SK-N-SH treated with all-trans-retinoic acid at 6 μM for 48 hours (cell line): Measurements from ENCODE around the gene RBFOX1.

Experiments
- ATAC-seq: fragments of 200-7000 bp; cut with Tn5 transposase; 3 replicates; pipeline ENCODE4 v1.9.1; 2020; ENCODE audit warnings: mild to moderate bottlenecking, moderate library complexity
- ARNTL ChIP-seq: fragments of 450-650 bp; formaldehyde crosslinking; IDR thresholded peaks from 2 replicates; pipeline ENCODE4 v1.5.0; 2020; ENCODE audit warnings: low read depth, mild to moderate bottlenecking, moderate library complexity, borderline replicate concordance
- BACH2 ChIP-seq: fragments of 250-450 bp; sonication (Bioruptor Pico); IDR thresholded peaks from 2 replicates; pipeline ENCODE4 v1.9.0; 2021; ENCODE audit warnings: mild to moderate bottlenecking, borderline replicate concordance
- CREB5 ChIP-seq: fragments of 250-450 bp; sonication (Bioruptor Pico); IDR thresholded peaks from 2 replicates; pipeline ENCODE4 v1.5.1; 2020; ENCODE audit warnings: low read depth, mild to moderate bottlenecking, moderate library complexity
- CSDC2 ChIP-seq: fragments of 250-450 bp; sonication (Bioruptor Pico); IDR thresholded peaks from 2 replicates; pipeline ENCODE4 v1.5.0; 2020; ENCODE audit warnings: mild to moderate bottlenecking, moderate library complexity
- GLIS3 ChIP-seq: fragments of 250-450 bp; sonication (Bioruptor Pico); IDR thresholded peaks from 2 replicates; pipeline ENCODE4 v1.5.0; 2020; ENCODE audit warnings: mild to moderate bottlenecking, moderate library complexity
- ISL1 ChIP-seq: fragments of 250-450 bp; sonication (Bioruptor Pico); IDR thresholded peaks from 2 replicates; pipeline ENCODE4 v2.1.2; 2022; ENCODE audit warnings: mild to moderate bottlenecking, moderate library complexity
- OSR1 ChIP-seq: fragments of 250-450 bp; sonication (Bioruptor Pico); IDR thresholded peaks from 2 replicates; pipeline ENCODE4 v1.8.0; 2022; ENCODE audit warnings: moderate library complexity, mild to moderate bottlenecking, inconsistent platforms
- PPARA ChIP-seq: fragments of 250-450 bp; sonication (Bioruptor Pico); IDR thresholded peaks from 2 replicates; pipeline ENCODE4 v1.5.0; 2020; ENCODE audit warnings: mild to moderate bottlenecking, borderline replicate concordance
- RARB ChIP-seq: fragments of 250-450 bp; sonication (Bioruptor Pico); IDR thresholded peaks from 2 replicates; pipeline ENCODE4 v1.8.0; 2021; ENCODE audit warnings: mild to moderate bottlenecking, moderate library complexity
- SNAI2 ChIP-seq: fragments of 250-450 bp; sonication (Bioruptor Pico); IDR thresholded peaks from 2 replicates; pipeline ENCODE4 v1.5.0; 2020; ENCODE audit warnings: mild to moderate bottlenecking, moderate library complexity
- TCF4 ChIP-seq: fragments of 250-450 bp; sonication (Bioruptor Pico); IDR thresholded peaks from 2 replicates; pipeline ENCODE4 v1.8.0; 2021; ENCODE audit warnings: mild to moderate bottlenecking, moderate library complexity, borderline replicate concordance
- TOX ChIP-seq: fragments of 250-450 bp; sonication (Bioruptor Pico); IDR thresholded peaks from 2 replicates; pipeline ENCODE4 v1.8.0; 2021; ENCODE audit warnings: mild to moderate bottlenecking, moderate library complexity, borderline replicate concordance
- ZC3H10 ChIP-seq: fragments of 250-450 bp; sonication (Bioruptor Pico); IDR thresholded peaks from 2 replicates; pipeline ENCODE4 v1.5.1; 2021; ENCODE audit warnings: mild to moderate bottlenecking, moderate library complexity
- ZFP3 ChIP-seq: fragments of 250-450 bp; sonication (Bioruptor Pico); IDR thresholded peaks from 2 replicates; pipeline ENCODE4 v1.5.0; 2020; ENCODE audit warnings: mild to moderate bottlenecking, moderate library complexity
- ZFP30 ChIP-seq: fragments of 450-650 bp; formaldehyde crosslinking; IDR thresholded peaks from 2 replicates; pipeline ENCODE4 v1.5.0; 2022; ENCODE audit warnings: mild to moderate bottlenecking, moderate library complexity
- ZNF565 ChIP-seq: fragments of 450-650 bp; formaldehyde crosslinking; conservative IDR thresholded peaks from 2 replicates; pipeline ENCODE4 v1.5.0; 2020; ENCODE audit warnings: low read depth, mild to moderate bottlenecking, moderate library complexity
- ZNF8 ChIP-seq: fragments of 450-650 bp; formaldehyde crosslinking; IDR thresholded peaks from 2 replicates; pipeline ENCODE4 v1.5.0; 2020; ENCODE audit warnings: mild to moderate bottlenecking, moderate library complexity
- TF ChIP-seq, protein P1 (sequence below): fragments of 250-450 bp; sonication (Bioruptor Pico); IDR thresholded peaks from 2 replicates; pipeline ENCODE4 v1.5.1; 2021; ENCODE audit warnings: mild to moderate bottlenecking, moderate library complexity
- TF ChIP-seq, protein P2 (sequence below): fragments of 250-450 bp; sonication (Bioruptor Pico); IDR thresholded peaks from 2 replicates; pipeline ENCODE4 v1.5.0; 2020; ENCODE audit warnings: mild to moderate bottlenecking, moderate library complexity
- TF ChIP-seq, protein P3 (sequence below): fragments of 250-450 bp; sonication (Bioruptor Pico); IDR thresholded peaks from 2 replicates; pipeline ENCODE4 v1.8.0; 2020; ENCODE audit warnings: mild to moderate bottlenecking, moderate library complexity, borderline replicate concordance

Gene RBFOX1

GRCh38 chr16:7581175-7581574, 248.5 kb downstream of the RBFOX1 start (continued):
- TF ChIP-seq, protein P1, sequence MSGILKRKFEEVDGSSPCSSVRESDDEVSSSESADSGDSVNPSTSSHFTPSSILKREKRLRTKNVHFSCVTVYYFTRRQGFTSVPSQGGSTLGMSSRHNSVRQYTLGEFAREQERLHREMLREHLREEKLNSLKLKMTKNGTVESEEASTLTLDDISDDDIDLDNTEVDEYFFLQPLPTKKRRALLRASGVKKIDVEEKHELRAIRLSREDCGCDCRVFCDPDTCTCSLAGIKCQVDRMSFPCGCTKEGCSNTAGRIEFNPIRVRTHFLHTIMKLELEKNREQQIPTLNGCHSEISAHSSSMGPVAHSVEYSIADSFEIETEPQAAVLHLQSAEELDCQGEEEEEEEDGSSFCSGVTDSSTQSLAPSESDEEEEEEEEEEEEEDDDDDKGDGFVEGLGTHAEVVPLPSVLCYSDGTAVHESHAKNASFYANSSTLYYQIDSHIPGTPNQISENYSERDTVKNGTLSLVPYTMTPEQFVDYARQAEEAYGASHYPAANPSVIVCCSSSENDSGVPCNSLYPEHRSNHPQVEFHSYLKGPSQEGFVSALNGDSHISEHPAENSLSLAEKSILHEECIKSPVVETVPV (CRISPR knock-in tag): no peak
- no peak for TF ChIP-seq ZC3H10 (CRISPR knock-in tag)
- TF ChIP-seq ZNF8: no peak
- TF ChIP-seq ZFP3 (CRISPR knock-in tag): no peak
- no peak for TF ChIP-seq PPARA
- TF ChIP-seq RARB (CRISPR knock-in tag): no peak

- no peak for ATAC-seq
- TF ChIP-seq, protein P1 (CRISPR knock-in tag): no peak
- no peak for TF ChIP-seq CSDC2 (CRISPR knock-in tag)
- TF ChIP-seq, protein P2, sequence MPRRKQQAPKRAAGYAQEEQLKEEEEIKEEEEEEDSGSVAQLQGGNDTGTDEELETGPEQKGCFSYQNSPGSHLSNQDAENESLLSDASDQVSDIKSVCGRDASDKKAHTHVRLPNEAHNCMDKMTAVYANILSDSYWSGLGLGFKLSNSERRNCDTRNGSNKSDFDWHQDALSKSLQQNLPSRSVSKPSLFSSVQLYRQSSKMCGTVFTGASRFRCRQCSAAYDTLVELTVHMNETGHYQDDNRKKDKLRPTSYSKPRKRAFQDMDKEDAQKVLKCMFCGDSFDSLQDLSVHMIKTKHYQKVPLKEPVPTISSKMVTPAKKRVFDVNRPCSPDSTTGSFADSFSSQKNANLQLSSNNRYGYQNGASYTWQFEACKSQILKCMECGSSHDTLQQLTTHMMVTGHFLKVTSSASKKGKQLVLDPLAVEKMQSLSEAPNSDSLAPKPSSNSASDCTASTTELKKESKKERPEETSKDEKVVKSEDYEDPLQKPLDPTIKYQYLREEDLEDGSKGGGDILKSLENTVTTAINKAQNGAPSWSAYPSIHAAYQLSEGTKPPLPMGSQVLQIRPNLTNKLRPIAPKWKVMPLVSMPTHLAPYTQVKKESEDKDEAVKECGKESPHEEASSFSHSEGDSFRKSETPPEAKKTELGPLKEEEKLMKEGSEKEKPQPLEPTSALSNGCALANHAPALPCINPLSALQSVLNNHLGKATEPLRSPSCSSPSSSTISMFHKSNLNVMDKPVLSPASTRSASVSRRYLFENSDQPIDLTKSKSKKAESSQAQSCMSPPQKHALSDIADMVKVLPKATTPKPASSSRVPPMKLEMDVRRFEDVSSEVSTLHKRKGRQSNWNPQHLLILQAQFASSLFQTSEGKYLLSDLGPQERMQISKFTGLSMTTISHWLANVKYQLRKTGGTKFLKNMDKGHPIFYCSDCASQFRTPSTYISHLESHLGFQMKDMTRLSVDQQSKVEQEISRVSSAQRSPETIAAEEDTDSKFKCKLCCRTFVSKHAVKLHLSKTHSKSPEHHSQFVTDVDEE (CRISPR knock-in tag): no peak
- TF ChIP-seq SNAI2 (CRISPR knock-in tag): no peak
- TF ChIP-seq CREB5: no peak
- TF ChIP-seq ISL1: no peak
- no peak for TF ChIP-seq BACH2
- no peak for TF ChIP-seq ZNF8
- TF ChIP-seq ZC3H10 (CRISPR knock-in tag): no peak
- TF ChIP-seq ZFP30 (CRISPR knock-in tag): no peak
- TF ChIP-seq OSR1 (CRISPR knock-in tag): no peak
- no peak for TF ChIP-seq GLIS3 (CRISPR knock-in tag)
- TF ChIP-seq ZNF565: no peak
- no peak for TF ChIP-seq RARB (CRISPR knock-in tag)
- no peak for TF ChIP-seq TCF4 (CRISPR knock-in tag)
- no peak for TF ChIP-seq TOX (CRISPR knock-in tag)
Observed at GRCh38 chr16:7583396-7583795, 250.8 kb downstream of the RBFOX1 start.

DNA sequence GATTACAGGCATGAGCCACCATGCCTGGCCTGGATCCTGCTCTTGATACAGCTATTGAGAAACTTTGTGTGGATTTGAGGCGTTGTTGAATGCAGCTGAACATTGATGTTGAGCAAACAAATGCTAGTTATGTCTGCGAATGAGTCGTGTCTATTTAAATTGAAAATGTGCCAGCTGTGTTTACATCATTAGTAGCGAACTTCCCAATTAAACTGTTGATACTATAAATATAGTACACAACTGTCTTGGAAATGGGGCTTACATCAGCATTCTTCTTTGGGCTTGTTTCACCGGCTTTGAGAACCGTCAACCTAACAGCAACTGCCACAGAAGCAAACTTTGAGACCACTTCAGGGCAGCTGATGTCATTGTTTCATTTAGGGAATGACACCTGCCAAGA, 251.9 kb downstream of the RBFOX1 start:
- no peak for ATAC-seq
- TF ChIP-seq ZNF8: no peak
- TF ChIP-seq CSDC2 (CRISPR knock-in tag): no peak
- TF ChIP-seq ARNTL (CRISPR knock-in tag): no peak
- no peak for TF ChIP-seq TCF4 (CRISPR knock-in tag)
- TF ChIP-seq PPARA: no peak
- TF ChIP-seq, protein P2 (CRISPR knock-in tag): no peak
- no peak for TF ChIP-seq SNAI2 (CRISPR knock-in tag)
- TF ChIP-seq, protein P3, sequence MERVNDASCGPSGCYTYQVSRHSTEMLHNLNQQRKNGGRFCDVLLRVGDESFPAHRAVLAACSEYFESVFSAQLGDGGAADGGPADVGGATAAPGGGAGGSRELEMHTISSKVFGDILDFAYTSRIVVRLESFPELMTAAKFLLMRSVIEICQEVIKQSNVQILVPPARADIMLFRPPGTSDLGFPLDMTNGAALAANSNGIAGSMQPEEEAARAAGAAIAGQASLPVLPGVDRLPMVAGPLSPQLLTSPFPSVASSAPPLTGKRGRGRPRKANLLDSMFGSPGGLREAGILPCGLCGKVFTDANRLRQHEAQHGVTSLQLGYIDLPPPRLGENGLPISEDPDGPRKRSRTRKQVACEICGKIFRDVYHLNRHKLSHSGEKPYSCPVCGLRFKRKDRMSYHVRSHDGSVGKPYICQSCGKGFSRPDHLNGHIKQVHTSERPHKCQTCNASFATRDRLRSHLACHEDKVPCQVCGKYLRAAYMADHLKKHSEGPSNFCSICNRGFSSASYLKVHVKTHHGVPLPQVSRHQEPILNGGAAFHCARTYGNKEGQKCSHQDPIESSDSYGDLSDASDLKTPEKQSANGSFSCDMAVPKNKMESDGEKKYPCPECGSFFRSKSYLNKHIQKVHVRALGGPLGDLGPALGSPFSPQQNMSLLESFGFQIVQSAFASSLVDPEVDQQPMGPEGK (CRISPR knock-in tag): no peak
- TF ChIP-seq ZFP3 (CRISPR knock-in tag): no peak
- TF ChIP-seq ISL1: no peak
- no peak for TF ChIP-seq RARB (CRISPR knock-in tag)
